ENCODE measurements around the gene ADAP1.
"Not testable (repeated sequence)": the region's sequence is repeated elsewhere in the genome, so short reads cannot be mapped to it uniquely, and the experiment has no call there.

The ADAP1 gene

DNA sequence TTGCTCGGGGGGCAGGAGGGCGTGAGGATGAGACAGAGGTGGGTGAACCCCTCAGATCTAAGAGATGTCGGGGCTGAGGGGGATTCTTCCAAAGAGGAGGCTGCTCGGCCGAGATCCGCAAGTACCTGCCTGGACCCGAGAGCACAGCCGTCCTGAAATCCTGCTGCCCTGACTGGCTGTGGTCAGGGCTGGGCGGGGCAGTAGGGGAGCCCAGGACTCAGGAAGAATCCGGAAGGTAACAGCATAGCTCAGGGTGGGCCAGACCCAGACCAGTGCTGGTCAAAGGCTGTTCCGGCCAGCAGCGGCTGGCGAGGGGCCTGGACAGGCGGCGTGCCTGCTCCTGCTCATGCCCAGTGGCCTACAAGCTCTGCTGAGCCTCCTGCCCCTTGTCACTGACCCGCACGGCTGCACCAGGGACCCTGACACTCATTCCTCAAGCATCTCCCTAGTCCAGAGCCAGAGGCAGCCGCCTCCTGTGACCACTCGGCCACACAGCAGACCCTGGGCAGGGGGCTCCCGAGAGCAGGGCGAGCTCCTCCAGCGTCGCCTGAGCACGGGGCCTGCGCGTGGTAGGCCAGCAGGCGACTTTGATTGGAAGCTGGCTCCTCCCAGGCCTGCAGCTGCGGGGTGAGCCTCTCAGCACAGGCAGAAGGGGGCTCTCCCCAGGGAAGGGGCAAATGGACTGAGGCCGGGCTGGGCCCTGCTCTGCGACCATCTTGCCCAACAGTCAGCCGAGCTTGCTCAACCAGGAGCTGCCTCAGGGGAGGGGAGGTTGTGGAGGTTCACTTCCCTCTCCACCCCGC lies 3.1 kb upstream of the ADAP1 start:
- no peak for DNase-seq

DNA sequence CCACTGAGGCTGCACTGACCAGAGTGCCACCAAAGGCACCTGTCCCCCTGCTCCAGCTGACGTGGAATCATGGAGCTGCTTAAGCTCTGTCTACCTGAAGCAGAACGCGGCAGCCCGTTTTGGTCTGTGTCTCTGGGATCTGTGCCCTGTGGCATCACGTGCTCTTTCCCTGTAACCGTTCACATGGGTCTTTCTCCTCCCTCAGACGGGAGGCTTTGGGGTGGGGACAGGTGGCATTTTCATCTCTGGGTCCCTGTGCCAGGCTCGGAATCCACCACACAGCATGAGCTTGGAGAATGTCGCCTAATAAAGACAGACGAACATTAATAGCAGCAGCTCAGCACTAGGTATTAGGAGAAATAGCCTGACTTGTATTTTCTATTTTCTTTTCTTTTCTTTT lies 1.6 kb upstream of the ADAP1 start:
- no peak for DNase-seq

- no peak for DNase-seq
These were observed 743 bp downstream of the ADAP1 start for GRCh38 chr7:953547-954327.

DNA sequence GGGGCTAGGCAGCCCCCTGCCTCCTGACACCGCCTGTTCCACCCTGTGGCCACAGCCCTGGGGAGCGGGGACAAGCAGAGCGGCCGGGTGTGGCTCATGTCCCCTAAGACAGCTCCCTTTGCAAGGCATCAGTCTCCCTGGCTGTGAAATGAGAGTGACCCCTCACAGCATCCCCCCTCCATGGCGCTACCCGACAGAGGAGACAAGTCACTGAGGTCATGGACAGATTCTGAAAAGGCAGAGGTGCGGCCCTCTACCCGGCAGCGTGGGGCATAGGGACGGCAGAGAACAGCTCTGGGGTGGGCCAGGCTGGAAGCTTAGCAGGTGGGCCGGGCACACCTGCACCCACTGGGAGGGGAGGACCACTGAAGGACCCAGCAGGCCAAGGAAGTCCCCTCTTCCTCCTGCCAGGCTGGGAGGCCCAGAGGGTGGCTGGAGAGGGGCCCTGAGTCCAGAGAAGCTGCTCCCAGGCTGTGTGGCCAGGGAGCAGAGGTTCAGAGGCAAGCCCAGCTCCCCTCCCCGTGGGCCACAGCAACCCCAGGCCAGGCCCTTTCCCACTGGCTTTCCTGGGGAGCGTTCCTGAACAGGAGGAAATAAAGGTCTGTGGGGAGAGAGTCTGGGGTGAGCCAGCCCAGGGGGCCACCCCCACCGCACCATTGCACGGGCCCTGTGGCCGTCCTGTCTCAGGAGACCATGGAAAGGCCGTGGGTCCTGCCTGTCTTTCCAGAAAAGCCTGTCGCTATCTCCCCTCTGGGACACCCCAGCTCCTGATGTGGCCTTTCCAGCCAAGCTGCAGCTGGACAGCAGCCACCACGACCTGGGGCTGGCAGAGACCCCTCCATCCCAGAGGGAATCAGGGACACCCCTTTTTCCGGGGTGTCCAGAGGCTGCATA lies 1.7 kb downstream of the ADAP1 start:
- no peak for DNase-seq

- DNase-seq: no peak
These were observed 2.5 kb downstream of the ADAP1 start for GRCh38 chr7:951881-952547.

DNA sequence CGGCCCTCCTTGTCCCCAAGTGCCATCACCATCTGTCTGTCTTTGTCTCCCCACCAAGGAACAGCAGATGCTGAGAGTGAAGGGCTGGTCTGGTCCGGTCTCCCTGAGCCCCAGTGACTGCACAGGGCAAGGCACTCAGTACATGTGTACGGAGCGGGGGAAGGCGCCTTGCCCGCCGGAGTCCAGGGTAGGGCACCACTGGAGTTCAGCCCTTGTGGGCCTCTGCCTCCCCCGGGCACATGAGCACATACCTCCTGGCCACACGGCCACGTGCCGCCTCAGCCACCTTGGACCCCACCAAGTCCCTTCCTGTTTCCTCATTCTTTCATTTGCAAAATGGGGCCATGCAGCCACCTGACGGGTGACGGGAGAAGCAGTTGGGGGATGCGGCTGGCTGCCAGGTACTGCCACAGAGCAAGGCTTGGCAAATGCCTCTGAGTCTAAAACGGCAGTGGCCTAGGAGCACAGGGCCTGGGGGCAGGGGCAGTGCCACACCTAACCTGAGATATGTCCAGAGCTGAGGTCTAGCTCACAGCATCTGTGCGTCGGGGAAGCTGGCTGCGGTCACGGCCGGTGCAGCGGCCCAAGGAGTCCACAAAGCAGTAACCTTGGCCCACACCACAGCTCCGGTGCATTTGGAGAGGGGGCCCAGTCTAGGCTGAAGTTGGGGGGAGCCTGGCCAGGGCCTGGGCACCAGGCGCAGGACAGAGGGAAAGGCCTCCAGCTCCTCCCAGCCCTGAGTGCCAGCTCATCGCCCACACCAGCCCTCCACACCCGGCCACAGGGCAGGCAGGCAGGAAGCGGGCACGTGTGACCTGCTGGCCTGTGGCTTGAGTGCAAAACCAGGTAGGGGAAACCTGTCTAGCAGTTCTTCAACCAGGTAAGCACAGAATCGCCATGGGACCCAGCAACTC lies 5.2 kb downstream of the ADAP1 start:
- no peak for DNase-seq

GRCh38 chr7:947391-948210 lies 6.9 kb downstream of the ADAP1 start:
- no peak for DNase-seq

DNA sequence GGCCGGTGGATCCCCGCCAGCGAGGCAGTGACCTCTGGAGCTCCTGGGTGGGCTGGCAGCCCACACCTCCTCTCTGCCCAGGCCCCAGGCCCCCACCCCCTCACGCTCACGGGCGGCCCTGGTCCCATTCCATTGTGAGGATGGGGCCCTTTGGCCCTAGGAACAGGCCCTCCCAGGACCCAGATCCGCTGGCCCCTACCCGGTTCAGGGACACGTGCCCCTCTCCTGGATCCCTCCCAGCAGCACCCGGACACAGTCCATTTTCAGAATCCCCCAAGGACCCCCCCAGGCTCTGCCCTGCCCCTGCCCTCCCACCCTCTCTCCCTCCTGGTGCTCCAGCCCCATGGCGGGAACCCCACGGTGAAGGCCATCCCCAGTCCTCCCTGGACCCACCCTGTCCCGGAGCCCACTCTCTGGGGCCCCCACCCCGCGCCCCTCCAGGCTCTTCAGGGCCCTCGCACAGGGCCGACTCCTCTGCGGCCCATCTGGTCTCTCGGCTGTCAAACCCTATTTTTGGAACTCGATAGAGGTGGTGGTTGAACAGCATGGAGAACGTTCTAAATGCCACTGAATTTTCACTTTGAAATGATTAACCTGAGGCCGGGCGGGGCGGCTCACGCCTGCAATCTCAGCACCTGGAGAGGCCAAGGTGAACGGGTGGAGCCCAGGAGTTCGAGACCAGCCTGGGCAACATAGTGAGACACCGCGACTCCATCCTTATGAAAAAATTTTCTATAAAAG lies 8.1 kb downstream of the ADAP1 start:
- DNase-seq: no peak

GRCh38 chr7:945556-946255 lies 8.8 kb downstream of the ADAP1 start:
- DNase-seq: no peak

DNA sequence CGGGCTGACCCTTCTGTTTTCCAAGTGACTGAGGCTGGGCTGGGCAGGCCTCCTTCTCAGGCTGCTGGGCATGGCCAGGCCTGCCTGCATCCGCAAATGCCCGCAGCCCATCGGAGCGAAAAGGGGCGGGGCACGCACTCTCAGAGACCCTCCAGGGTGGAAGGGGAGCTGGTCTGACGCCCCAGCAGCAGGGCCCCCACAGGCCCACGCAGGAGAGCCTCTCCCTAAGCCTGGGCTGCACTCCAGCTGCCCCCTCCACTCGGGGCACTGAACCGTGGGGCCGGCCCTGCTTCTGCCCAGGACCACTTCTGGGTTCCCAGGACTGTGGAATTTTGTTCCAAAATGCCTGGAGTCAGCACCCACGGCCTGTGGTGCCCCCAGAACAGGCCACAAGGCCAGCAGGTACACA lies 9.3 kb downstream of the ADAP1 start:
- DNase-seq: no peak

DNA sequence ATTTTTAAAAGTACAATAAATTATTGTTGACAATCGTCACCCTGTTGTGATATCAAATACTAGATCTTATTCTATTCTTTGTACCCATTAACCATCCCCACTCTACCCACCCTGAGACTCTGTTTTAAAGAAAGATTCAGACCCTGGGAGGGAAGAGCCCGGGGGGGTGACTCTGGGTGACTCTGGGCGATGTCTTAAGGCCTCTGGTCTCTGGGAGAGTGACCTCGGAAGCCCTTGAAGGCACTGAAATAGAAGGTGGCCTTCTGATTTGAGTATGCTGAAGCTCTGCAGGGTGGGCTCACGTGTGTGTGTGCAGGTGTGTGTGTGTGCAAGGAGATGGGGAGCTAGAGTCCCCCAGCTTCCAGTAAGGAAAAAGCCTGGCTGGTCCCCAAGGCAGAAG lies 9.7 kb downstream of the ADAP1 start:
- no peak for DNase-seq

DNA sequence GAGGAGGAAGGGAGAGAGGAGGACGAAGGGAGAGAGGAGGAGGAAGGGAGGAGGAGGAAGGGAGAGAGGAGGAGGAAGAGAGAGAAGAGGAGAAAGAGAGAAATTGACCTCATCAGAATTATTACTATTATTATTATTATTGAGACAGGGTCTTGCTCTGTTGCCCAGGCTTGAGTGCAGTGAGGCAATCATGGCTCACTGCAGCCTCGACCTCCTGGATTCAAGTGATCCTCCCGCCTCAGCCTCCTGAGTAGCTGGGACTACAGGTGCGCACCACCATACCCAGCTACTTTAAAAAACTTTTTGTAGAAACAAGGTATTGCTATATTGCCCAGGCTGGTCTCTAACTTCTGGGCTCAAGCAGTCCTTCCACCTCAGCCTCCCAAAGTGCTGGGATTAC lies 10.7 kb downstream of the ADAP1 start:
- not testable (repeated sequence) for DNase-seq

GRCh38 chr7:940599-941408 lies 13.7 kb downstream of the ADAP1 start:
- no peak for DNase-seq

DNA sequence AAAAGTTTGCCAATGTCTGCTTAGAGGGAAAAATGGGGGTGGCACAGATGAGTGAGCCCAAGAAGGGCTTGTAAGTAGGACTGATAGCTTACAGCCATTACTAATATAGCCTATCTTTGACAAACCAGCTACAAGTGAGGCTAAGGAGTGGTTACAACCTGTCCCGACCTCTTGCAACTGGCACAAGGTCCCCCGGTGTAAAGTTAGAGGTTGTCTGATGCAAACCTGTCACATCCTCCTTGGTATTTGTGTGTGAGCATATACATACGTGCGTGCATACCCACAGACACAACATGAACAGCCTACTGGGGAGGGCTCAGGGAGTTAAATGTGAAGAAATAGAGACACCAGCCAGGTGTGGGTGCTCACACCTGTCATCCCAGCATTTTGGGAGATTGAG lies 14.6 kb downstream of the ADAP1 start:
- DNase-seq: no peak

DNA sequence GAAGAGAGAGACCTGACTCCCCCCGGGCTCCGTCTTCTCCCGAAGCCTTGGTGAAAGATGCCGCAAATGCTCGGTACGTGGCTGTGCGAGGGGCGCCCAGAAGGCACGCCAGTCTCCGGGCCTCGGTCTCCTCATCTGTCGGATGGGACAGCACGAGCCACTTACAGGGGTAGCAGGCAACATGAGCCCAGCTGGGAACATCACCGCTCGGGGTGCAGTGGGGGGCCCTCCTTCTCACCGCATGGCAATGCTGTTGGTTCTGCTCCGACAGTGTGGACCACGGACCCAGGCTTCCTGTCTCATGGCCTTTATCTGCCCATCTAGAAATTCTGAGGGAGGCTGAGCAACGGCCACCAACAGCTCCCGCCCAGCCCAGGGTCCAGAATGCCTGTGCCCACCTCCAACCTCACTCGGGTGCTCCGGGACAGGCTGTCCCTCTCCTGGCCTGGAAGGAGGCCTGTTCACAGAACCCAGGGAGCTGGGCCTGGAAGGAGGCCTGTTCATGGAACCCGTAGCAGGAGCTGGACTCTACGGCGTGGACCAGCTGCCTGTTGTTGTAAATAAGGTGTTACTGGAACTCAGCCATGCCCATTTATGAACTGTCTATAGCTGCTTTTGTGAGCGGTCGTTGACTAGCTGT lies 15.8 kb downstream of the ADAP1 start:
- no peak for DNase-seq

- DNase-seq: no peak
These were observed 16.5 kb downstream of the ADAP1 start for GRCh38 chr7:937856-938484.

DNA sequence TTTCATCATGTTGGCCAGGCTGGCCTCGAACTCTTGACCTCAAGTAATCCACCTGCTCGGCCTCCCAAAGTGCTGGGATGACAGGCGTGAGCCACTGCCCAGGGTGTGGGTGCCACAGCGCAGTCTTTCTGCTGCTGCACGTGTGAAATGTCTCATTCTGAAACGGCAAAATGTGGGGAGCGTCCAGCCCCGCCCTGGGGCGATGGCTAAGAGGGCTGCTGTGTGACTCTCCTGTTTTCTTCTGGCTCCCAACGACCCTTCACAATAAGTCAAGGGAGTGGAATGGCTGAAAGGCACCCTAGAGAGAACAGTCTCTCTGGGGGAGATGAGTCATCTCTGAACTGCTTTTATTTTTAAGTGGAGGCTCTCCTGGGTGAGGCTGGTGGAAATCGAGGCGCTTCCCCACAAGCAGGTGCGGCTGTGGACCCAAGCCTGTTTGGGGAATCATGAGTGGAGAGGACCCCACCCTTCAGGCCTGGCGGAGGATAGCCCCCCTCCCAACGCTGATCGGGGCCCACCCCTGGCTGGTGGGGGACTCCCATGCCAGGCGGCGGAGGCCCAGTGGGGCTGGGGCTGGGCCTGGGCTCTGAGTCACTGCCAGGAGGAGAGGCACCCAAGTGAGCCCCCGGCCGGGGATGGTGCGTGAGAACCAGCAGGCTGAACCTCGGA lies 18.0 kb downstream of the ADAP1 start:
- no peak for DNase-seq

Measured in NCI-H2107 (cell line).